Non-pigmented ciliary epithelial cell (primary cell): ENCODE measurements around the gene FGF4.

ENCODE experiments used
- DNase-seq: peaks from one replicate; pipeline ENCODE4 v3.0.0-alpha.2; 2010; ENCODE audit warnings: low read depth

Gene FGF4

GRCh38 chr11:69775163-69775755 is at the start of gene FGF4:
FGF4 (minus strand) TSS chr11:69775341; CDS start chr11:69775084, 257 bp downstream.
- DNase-seq, result no peak

- DNase-seq, result no peak
Observed at GRCh38 chr11:69823641-69824265, 48.6 kb upstream of the FGF4 start.

GRCh38 chr11:69822676-69823494 is 47.7 kb upstream of the FGF4 start:
- DNase-seq, result no peak

DNA sequence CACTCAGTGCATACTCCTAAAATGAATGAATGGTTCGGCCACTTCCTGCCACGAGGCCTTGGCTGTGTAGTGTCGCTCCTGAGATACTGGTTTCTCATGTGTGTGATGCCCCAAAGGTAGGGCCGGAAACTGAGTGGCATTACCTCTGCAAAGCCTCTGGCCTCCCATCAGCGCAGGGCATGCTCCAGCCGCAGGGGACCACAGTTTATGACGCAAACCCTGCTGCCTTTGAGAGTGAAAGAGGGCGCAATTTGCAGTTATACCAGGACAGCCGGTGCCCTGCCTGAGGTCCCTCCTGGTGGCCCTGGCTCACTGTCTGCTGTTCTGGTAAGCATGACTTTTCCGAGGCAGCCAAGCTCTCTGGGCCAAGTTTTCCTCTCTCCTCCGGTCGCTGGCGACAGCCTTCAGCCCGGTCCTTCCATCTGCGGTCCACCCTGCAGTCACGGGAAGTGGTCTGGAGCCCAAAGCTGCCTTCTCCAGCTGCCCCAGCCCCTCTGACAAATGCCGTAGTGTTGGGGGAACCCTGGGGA is 46.4 kb upstream of the FGF4 start:
- no peak for DNase-seq

DNA sequence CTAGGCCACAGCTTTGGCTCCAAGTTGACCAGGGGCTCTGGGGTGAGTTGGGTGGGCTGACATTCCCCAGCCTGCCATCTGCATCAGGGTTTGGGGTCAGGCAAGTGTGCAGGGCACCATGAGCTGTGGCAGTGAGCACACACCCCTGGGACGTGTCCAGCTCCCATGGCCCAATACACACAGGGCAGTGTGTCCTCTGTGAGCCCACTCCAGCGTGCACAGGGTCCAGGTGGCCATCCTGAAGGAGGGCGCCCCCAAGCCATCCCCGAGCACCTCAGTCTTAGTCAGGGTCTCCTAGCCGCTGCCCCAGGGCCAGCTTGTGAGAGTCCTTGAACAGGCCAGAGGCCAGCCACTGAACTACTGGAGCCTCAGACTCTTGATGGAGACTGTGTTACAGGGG is 45.3 kb upstream of the FGF4 start:
- no peak for DNase-seq

DNA sequence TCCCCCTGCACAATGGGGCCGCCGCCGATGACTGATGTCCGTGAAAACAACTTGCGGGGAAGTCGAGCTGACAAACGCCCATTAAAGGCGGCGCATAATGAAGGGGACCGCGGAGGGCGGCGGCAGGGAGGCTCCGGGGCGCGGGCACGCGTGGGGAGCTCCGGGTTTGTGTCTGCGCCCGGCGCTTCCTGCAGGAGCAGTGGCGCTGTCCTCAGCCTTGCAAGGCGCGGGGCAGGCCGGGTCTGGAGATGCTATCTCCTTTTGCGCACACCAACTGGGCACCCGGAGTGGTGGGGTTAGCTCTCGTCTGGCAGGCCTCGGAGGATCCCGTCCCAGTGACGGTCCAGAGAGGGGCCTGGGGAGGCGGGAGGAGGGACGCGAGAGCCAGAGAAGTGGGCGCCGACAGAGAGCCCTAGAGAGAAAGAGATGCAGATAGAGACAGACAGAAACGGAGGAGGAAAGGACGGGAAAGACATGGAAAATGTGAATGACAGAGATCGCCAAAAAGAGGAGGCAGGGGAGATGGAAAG is 44.5 kb upstream of the FGF4 start:
- no peak for DNase-seq

- no peak for DNase-seq
Observed at GRCh38 chr11:69818603-69819441, 43.7 kb upstream of the FGF4 start, which contains the start of gene FGF3. FGF3 (minus strand) TSS chr11:69819416; CDS start chr11:69818933, 483 bp downstream.

DNA sequence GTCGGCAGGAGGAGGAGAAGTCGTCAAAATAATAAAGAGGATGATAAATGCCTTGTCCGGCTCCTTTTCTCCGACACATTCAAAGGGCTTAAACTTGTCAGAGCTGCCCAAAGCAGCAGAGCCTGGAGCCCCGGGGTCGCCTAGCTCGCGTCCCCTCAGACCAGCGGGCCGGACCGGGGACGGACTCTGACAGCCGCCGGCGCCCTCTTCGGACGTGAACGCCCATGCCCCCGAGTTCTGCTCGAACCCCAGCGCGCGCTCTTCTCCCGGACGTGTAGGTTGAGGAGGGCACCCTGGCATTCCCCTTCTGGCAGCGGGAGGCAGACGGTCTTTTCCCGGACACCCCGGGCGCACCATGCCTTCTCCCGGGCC is 43.1 kb upstream of the FGF4 start:
- no peak for DNase-seq

GRCh38 chr11:69817265-69818230 is 42.4 kb upstream of the FGF4 start:
- no peak for DNase-seq

- no peak for DNase-seq
Observed at GRCh38 chr11:69816671-69817070, 41.5 kb upstream of the FGF4 start.

- no peak for DNase-seq
Observed at GRCh38 chr11:69815973-69816372, 40.8 kb upstream of the FGF4 start.

DNA sequence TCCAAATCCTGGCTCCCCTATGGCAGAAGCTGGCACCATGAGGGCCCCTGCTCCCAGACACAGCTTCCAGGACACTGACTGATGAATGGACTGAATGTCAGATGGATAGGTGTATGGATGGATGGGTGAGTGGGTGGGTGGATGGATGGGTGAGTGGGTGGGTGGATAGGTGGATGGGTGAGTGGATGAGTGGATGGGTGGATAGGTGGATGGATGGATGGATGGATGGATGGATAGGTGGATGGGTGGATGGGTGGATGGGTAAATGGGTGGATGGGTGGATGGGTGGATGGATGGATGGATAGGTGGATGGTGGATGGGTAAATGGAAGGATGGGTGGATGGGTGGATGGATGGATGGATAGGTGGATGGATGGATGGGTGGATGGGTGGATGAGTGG is 39.8 kb upstream of the FGF4 start:
- DNase-seq, result no peak

- DNase-seq, result no peak
Observed at GRCh38 chr11:69814411-69814810, 39.3 kb upstream of the FGF4 start.

- DNase-seq, result no peak
Observed at GRCh38 chr11:69813839-69814238, 38.7 kb upstream of the FGF4 start.

GRCh38 chr11:69812946-69813345 is 37.8 kb upstream of the FGF4 start:
- no peak for DNase-seq

GRCh38 chr11:69812256-69812655 is 37.1 kb upstream of the FGF4 start:
- DNase-seq, result no peak

DNA sequence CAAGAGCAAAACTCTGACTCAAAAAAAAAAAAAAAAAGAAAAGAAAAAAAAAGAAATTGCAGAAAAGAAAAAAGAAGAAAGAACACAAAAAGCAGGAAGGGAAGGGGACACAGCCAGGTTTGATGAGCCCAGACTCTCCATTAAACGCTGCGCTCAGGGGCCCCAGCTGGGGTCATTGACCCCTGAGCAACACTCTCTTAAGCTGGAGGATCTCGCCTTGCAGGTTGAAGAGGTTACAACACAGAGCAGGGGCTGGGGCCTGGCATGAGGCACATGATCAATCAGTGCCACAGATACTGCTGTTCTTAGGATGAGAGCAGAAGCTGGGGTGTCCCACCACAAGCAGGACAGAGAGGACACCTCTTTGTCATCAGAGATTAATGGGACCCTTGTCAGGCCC is 36.3 kb upstream of the FGF4 start:
- DNase-seq, result no peak

- no peak for DNase-seq
Observed at GRCh38 chr11:69810289-69811118, 35.4 kb upstream of the FGF4 start.

DNA sequence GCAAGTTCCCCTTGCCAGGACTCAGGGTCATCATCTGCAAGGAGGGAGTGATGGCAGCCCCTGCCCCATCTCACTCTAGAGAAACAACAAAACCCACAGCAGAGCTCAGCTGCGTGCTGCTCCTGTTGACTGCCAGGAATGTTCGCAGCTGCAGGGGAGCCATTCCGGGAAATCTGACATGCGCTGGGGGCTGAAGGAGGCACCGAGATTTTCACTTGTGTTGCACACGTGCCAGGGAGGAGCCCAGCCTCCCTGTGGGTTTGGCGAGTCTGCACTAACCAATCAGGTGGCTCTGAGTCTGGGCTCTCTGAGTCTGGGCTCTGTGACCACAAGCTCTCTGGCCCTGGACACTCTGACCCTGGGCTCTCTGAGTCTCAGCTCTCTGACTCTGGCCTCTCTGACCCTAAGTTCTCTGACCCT is 33.5 kb upstream of the FGF4 start:
- no peak for DNase-seq
